GM12892 (cell line): ENCODE data around the gene OXLD1.

Experiments used
- DNase-seq: peaks from one replicate; pipeline ENCODE4 v3.0.0; 2011; ENCODE audit not compliant: insufficient read length
- FAIRE-seq: peaks from 2 replicates; lab custom pipeline; 2011; peaks lifted over from hg19 to GRCh38; lab: Jason Lieb, UNC
- POLR2A ChIP-seq: IDR thresholded peaks from 2 replicates; pipeline ENCODE4 v1.6.1; 2011; ENCODE audit warnings: low read depth, low read length, control low read depth
- POLR2AphosphoS5 ChIP-seq: IDR thresholded peaks from 2 replicates; pipeline ENCODE4 v1.6.1; 2011; ENCODE audit warnings: low read depth, low read length, control low read depth
- TAF1 ChIP-seq: IDR thresholded peaks from 2 replicates; pipeline ENCODE4 v1.6.1; 2011; ENCODE audit warnings: low read depth, mild to moderate bottlenecking, control low read depth, low read length, borderline replicate concordance

OXLD1 gene

GRCh38 chr17:81673561-81674258 is 7.3 kb upstream of the OXLD1 start:
- DNase-seq (no peak), FAIRE-seq (no peak)
- TF ChIP-seq POLR2A, result no peak
- TF ChIP-seq TAF1, result no peak
- TF ChIP-seq POLR2AphosphoS5, result no peak

GRCh38 chr17:81672954-81673353 is 6.5 kb upstream of the OXLD1 start:
- DNase-seq (no peak), FAIRE-seq (no peak)
- TF ChIP-seq POLR2A, result no peak
- TF ChIP-seq POLR2AphosphoS5, result no peak
- no peak for TF ChIP-seq TAF1

- no peak for DNase-seq
- no peak for TF ChIP-seq POLR2AphosphoS5
- no peak for TF ChIP-seq TAF1
- no peak for TF ChIP-seq POLR2A
- FAIRE-seq, result no peak
Observed at GRCh38 chr17:81672504-81672903, 6.1 kb upstream of the OXLD1 start.

GRCh38 chr17:81667754-81668153 is 1.3 kb upstream of the OXLD1 start:
- FAIRE-seq (no peak), DNase-seq (no peak)
- TF ChIP-seq POLR2AphosphoS5, result no peak
- TF ChIP-seq TAF1, result no peak
- TF ChIP-seq POLR2A, result no peak

- TF ChIP-seq POLR2A (no peak), TAF1 (no peak), POLR2AphosphoS5 (no peak)
- DNase-seq (no peak), FAIRE-seq (no peak)
Observed at GRCh38 chr17:81666092-81666341, 388 bp downstream of the OXLD1 start.

- DNase-seq (peak; percentile 65), FAIRE-seq (peak; percentile 57)
- TF ChIP-seq POLR2AphosphoS5, result no peak; the same call in 1 of the 2 replicates
- no peak for TF ChIP-seq TAF1
- TF ChIP-seq POLR2A, result peak; percentile 53
Observed at GRCh38 chr17:81665205-81666091, 957 bp downstream of the OXLD1 start.

GRCh38 chr17:81664051-81664470 is 2.3 kb downstream of the OXLD1 start:
- FAIRE-seq (no peak), DNase-seq (no peak)
- TF ChIP-seq TAF1 (no peak), POLR2A (no peak), POLR2AphosphoS5 (0 out of 2 replicates have a peak, but pooled peaks have one; percentile 15)

- TF ChIP-seq TAF1 (no peak), POLR2AphosphoS5 (no peak), POLR2A (no peak)
- DNase-seq, result no peak
- FAIRE-seq, result no peak
Observed at GRCh38 chr17:81662002-81662401, 4.4 kb downstream of the OXLD1 start.

- no peak for DNase-seq
- no peak for TF ChIP-seq TAF1
- no peak for TF ChIP-seq POLR2AphosphoS5
- TF ChIP-seq POLR2A, result no peak
- no peak for FAIRE-seq
Observed at GRCh38 chr17:81660441-81660840, 6.0 kb downstream of the OXLD1 start.

GRCh38 chr17:81659038-81659437 is 7.4 kb downstream of the OXLD1 start:
- FAIRE-seq, result no peak
- no peak for DNase-seq
- no peak for TF ChIP-seq TAF1
- TF ChIP-seq POLR2A, result no peak

- no peak for FAIRE-seq
- TF ChIP-seq POLR2A (no peak), POLR2AphosphoS5 (no peak), TAF1 (no peak)
- DNase-seq, result peak; percentile 9
Observed at GRCh38 chr17:81656835-81657234, 9.6 kb downstream of the OXLD1 start.
